Adrenal gland (tissue), 12 donors: Measurements from ENCODE around the gene MCM10. TPM values are rescaled to one million over a fixed set of nuclear protein-coding genes. Genes with fewer than 3 reads are reported as not detected.

Source experiments
- DNase-seq, 7 donors: peaks; one replicate each; pipeline ENCODE4 v3.0.0-alpha.2; 2019 to 2020
- H3K27ac ChIP-seq, 5 donors: fragments of 200-600 bp; sonication (generic) in 4 of 5; 1 replicate in 3 of 5; 2 replicates in 2 of 5; pipeline versions ENCODE4 v1.5.1 to v1.8.0; 2016 to 2020; ENCODE audit warnings: mild to moderate bottlenecking in 1 of 5
- H3K27me3 ChIP-seq: fragments of 200-600 bp; 2 replicates; pipeline ENCODE4 v1.8.0; 2021
- H3K36me3 ChIP-seq, 2 donors: fragments of 200-600 bp; replicated peaks in 1 of 2; 1 replicate in 1 of 2; 2 replicates in 1 of 2; pipeline versions ENCODE4 v1.5.1 to v1.8.0; 2018 to 2022
- H3K4me1 ChIP-seq, 2 donors: fragments of 200-600 bp; replicated peaks in 1 of 2; 1 replicate in 1 of 2; 2 replicates in 1 of 2; pipeline versions ENCODE4 v1.5.1 to v1.8.0; 2018 to 2021
- H3K4me3 ChIP-seq, 4 donors: fragments of 200-600 bp; sonication (generic) in 3 of 4; one replicate each; pipeline ENCODE4 v1.5.1; 2016 to 2018
- H3K9me3 ChIP-seq, 3 donors: fragments of 200-600 bp; sonication (generic) in 1 of 3; replicated peaks in 1 of 3; 1 replicate in 2 of 3; 2 replicates in 1 of 3; pipeline versions ENCODE4 v1.5.1 to v1.8.0; 2016 to 2021
- POLR2A ChIP-seq, 2 donors: fragments of 450-650 bp; IDR thresholded peaks; one replicate each; pipeline ENCODE4 v1.6.1; 2017; ENCODE audit warnings: antibody characterized with exemption in 2 of 2, mild to moderate bottlenecking in 2 of 2, moderate library complexity in 1 of 2
- WGBS, 4 donors: extraction: QIAGEN DNeasy Blood & Tissue Kit in 2 of 4; methylation state at CpG; one replicate each; pipeline versions ENCODE4 v1.1.5 to v1.1.7; 2013 to 2017; 5-methylcytosine and 5-hydroxymethylcytosine counted together
- intact Hi-C, 2 donors: fragments of 100-400 bp; cut with DNase I; formaldehyde crosslinking; loops; one replicate each; pipeline versions ENCODE4 v1.14.1 to v1.15.0; 2022 to 2023
- polyA plus RNA-seq, 3 donors: library from polyadenylated mRNA; stranded (reverse); fragments of 200-250 nt in 2 of 3; fragments of 350-450 nt in 1 of 3; fragmentation: Illumina TruSeq in 1 of 3; extraction: RNeasy Lipid Tissue Mini Kit (QIAGEN cat#74804) in 1 of 3; gene quantifications; one replicate each; pipeline ENCODE4 v1.2.3, GENCODE V29; 2013 to 2014
- total RNA-seq, 9 donors: library from RNA; depleted of rRNA in 4 of 9; stranded (reverse); fragments of >200 nt in 4 of 9; fragments of 120-200 nt in 1 of 9; fragmentation: NEBNext Ultra II Directional in 1 of 9; extraction: Animal tissue kit (Norgen Biotek cat#: 25700) in 1 of 9; gene quantifications; one replicate each; pipeline versions ENCODE4 v1.1.0 to v1.2.4, GENCODE V29; 2013 to 2023
- TF ChIP-seq, protein P1 (sequence below), 6 experiments: fragments of 450-650 bp in 4 of 6; fragments of 200-600 bp in 2 of 6; sonication (generic) in 1 of 6; IDR thresholded peaks; 1 replicate in 5 of 6; 2 replicates in 1 of 6; pipeline versions ENCODE4 v1.5.1 to v1.8.0; 2016 to 2021; ENCODE audit warnings: antibody characterized with exemption in 6 of 6, mild to moderate bottlenecking in 2 of 6, moderate library complexity in 1 of 6
- donor health status: healthy with polysubstance abuse.
- donor health status: Bipolar disorder and iron deficiency.
- donor health status: DM: yes; HTN: yes; CAD: no.
- donor health status: DM: no; HTN: no; CAD: no.
- donor health status: DM: no; HTN: no; CAD: no.
- donor health status: DM: yes; HTN: yes; CAD: no.

The MCM10 gene
- total and polyA plus RNA-seq, 12 donors, result 0.08 to 6.6 (median 0.57) TPM

DNA sequence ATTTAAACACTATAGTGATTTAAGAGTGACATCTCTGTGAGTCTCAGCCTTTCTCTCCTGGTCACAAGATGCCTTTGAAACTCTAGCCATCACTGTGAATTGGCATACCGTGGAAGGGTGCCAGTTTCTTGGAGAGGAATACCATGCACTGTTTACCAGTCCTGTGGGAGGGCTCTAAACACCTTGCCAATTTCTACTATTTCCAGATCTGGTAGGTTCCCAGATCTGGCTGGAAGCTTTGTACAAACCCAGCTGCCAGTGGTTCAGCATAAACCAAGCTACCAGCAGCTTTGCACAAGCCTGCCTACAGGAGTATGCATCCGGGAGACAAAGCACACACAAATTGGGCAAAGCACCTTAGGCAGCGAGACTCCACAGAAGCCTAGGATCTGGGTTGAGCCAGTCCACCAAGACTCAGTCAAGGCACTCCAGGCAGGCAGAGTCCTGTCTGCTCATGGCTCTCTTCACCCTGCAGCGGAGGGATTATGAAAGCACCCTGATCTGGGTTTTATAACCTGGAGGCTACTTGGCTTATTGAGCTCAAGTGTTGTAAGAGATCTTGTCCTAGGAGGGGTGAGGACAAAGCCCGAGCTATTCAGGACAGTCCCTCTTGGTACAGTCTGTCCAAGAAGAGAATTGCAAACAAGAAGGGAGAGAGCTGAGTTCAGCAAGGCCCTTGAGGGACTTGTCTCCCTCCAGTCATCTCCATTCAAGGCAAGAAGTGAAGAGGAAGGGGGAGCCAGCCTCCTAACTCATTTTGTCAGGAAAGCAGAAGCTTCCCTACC, 23.6 kb downstream of the MCM10 start:
- TF ChIP-seq, protein P1, sequence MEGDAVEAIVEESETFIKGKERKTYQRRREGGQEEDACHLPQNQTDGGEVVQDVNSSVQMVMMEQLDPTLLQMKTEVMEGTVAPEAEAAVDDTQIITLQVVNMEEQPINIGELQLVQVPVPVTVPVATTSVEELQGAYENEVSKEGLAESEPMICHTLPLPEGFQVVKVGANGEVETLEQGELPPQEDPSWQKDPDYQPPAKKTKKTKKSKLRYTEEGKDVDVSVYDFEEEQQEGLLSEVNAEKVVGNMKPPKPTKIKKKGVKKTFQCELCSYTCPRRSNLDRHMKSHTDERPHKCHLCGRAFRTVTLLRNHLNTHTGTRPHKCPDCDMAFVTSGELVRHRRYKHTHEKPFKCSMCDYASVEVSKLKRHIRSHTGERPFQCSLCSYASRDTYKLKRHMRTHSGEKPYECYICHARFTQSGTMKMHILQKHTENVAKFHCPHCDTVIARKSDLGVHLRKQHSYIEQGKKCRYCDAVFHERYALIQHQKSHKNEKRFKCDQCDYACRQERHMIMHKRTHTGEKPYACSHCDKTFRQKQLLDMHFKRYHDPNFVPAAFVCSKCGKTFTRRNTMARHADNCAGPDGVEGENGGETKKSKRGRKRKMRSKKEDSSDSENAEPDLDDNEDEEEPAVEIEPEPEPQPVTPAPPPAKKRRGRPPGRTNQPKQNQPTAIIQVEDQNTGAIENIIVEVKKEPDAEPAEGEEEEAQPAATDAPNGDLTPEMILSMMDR (IDR thresholded peaks at IDR 0.05), result no peak
- TF ChIP-seq POLR2A (IDR thresholded peaks at IDR 0.05), result no peak
- Histone ChIP-seq H3K4me3 (no peak overlapping the region), H3K27me3 (no peaks in the 10 kb centered on the region), H3K9me3 (no peaks in the 10 kb centered on the region), H3K4me1 (no peaks in the 10 kb centered on the region), H3K36me3 (no peaks in the 10 kb centered on the region), H3K27ac (no peak overlapping the region)
- intact Hi-C loops, result no loop called here
- no peak for DNase-seq
- 96 to 100% (median 97%) methylated on average over 2 to 5 of the region's 5 CpGs for WGBS, 4 donors

DNA sequence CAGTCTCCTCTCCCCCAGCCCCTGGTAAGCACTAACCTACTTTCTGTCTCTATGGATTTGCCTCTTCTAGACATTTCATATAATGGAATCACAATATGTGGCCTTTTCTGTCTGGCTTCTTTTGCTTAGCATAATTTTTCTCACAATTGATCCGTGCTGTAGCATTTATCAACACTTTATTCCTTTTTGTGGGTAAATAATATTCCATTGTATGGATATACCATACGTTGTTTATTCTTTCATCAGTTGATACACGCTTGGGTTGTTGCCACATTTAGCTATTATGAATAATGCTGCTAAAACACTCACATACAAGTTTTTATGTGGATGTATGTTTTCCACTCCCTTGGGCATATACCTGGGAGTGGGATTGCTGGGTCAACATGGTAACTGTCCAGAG, 25.8 kb downstream of the MCM10 start:
- Histone ChIP-seq H3K9me3 (no peaks in the 10 kb centered on the region), H3K27ac (no peak overlapping the region), H3K4me3 (no peak overlapping the region), H3K4me1 (no peaks in the 10 kb centered on the region), H3K36me3 (no peaks in the 10 kb centered on the region), H3K27me3 (no peaks in the 10 kb centered on the region)
- WGBS, 4 donors, result 93 to 98% (median 96%) methylated on average over 3 of the region's 3 CpGs
- TF ChIP-seq, protein P1 (IDR thresholded peaks at IDR 0.05), result no peak
- TF ChIP-seq POLR2A (IDR thresholded peaks at IDR 0.05), result no peak
- intact Hi-C loops, result no loop called here
- DNase-seq, result no peak

GRCh38 chr10:13188593-13188992, 27.2 kb downstream of the MCM10 start:
- no peaks in the 10 kb centered on the region for H3K27me3 ChIP-seq
- H3K27ac ChIP-seq, result no peak overlapping the region
- no peak overlapping the region for H3K4me3 ChIP-seq
- intact Hi-C loops, result no loop called here
- no peaks in the 10 kb centered on the region for H3K9me3 ChIP-seq
- H3K36me3 ChIP-seq, result no peaks in the 10 kb centered on the region
- TF ChIP-seq POLR2A (IDR thresholded peaks at IDR 0.05), result no peak
- TF ChIP-seq, protein P1 (IDR thresholded peaks at IDR 0.05), result no peak
- no peak for DNase-seq
- no peaks in the 10 kb centered on the region for H3K4me1 ChIP-seq
- WGBS, 4 donors, result 86 to 95% (median 92%) methylated on average over 10 of the region's 10 CpGs

DNA sequence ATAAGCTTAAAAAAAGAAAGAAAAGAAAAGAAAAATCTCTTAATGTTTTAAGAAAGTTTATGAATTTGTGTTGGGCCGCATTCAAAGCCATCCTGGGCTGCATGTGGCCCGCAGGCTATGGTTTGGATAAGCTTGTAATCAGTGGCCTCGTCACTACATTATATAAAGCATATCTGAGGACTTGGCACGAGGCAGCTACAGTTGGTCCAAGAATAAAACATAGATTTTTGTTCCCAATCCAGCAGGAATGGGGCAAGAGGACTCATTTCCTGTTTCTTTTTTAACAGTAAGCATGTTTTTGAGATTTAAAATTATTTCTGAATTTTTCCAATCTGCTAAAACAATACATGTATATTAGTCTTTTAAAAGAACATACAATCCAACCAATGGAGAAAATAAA, 28.6 kb downstream of the MCM10 start:
- no peak for TF ChIP-seq POLR2A (IDR thresholded peaks at IDR 0.05)
- TF ChIP-seq, protein P1 (IDR thresholded peaks at IDR 0.05), result no peak
- no peaks in the 10 kb centered on the region for H3K36me3 ChIP-seq
- no peak overlapping the region for H3K4me3 ChIP-seq
- H3K4me1 ChIP-seq, result no peaks in the 10 kb centered on the region
- H3K27me3 ChIP-seq, result no peaks in the 10 kb centered on the region
- no peak for DNase-seq
- no peak overlapping the region for H3K27ac ChIP-seq
- intact Hi-C loops, result no loop called here
- H3K9me3 ChIP-seq, result no peaks in the 10 kb centered on the region
- WGBS, 4 donors, result 64 to 87% (median 74%) methylated on average over 4 of the region's 4 CpGs
